Measurements from ENCODE around the gene TUBA4A.

TUBA4A gene

DNA sequence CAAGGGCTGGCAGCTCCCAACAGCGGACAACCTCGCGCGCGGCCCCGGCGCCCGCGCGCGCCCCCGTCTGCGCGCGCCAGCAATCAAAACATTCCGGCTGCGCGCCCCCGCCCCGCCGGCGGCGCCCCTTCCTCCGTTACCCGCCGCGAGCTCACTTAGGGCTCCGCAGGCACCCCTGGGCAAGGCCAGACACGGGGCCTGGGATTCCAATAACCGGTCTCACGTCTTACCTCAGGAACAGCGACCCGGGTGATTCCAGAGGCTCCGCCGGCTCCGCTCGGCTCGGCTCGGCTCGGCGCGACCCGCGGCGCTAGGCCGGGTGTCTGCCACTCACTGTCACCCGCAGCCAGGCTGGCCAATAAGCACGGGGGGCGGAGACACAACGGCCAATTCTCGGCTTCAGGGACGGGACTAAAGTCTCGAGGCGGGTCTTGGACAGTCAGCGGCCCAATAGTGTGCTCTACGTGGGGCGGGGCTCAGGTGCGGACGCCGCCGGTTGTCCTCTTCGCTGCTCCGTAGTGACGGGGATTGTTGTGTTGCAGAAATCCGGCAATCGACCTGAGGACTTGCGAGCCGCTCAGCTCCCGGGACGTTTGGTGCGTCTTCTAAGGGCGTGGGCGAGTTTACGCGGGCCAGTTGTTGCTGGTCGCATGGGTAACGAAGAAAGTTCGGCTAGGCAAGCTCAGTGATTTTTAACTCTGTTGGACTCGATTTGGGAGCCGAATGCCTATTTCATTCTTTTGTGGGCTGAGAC is 24.2 kb downstream of the TUBA4A start, which contains the start of the genes ANKZF1 and ATG9A:
TSS of gene ANKZF1 (plus strand) at position 502 of the 754 bp plus-strand sequence. CDS start 452 bp downstream, outside the sequence.
TSS of gene ATG9A (minus strand) at position 332 of the 754 bp plus-strand sequence. CDS start 1,612 bp downstream, outside the sequence.
- peak; percentile 97 for DNase-seq

- no peak for DNase-seq
These were observed 24.8 kb downstream of the TUBA4A start for GRCh38 chr2:219228911-219229304.

DNA sequence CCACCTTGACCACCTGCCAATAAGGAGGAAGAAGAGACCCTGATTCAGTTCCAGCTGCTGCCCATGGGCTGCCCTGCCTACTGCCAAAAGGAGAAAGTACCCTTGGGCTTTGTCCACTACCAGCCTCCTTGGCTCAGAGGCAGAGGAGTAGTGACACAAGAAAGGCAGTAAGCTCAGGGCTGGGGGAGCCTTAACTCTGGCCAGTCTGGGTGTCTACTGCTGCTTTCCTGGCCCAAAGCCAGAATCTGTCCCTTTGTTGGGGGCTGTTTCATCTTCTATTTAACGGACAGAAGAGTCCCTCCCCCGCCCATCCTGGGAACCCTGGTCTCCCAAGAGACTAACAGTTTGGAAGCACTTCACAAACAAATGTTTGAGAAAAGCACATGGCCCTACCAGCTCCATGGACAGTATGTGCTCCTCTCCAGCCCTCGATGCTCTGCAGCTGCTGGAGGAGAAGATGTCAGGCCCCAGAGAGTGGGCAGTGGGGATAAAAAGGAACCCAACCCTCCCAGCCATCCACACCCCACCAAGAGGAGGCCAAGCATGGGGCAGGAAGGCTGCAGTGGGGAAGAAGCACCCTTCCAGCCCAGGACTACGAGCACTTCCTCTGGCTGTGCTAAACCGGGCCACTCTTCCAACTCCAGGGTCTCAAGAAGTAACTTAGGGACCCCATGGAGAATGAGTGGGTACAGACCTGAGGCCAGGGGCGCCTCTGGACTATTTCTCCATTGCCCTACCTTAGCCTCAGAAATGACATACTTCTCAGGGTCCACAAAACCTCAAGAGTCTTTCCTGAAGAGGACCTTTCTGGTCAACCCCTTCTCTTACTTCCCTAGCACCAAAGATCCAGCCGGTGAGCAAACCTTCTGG is 25.4 kb downstream of the TUBA4A start:
- no peak for DNase-seq

DNA sequence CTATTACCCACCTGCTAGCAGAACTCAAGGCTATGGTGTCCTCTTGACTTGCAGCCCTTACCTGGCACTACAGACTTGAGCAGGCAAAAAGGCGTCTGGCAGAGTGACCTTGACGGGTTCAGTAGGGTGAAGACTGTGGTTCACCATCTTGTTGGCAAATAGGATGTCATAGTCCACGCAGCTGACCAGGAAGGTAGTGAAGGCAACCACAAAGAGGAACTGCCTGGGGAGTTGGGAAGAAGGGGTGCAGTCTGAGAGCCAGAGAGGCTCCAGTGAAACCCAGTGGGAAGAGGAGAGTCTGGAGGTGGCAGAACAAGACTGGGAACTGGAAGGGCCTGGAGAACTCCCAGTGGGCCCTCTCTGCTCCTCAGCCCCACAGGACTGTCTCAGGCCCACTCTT is 28.4 kb downstream of the TUBA4A start:
- no peak for DNase-seq

GRCh38 chr2:219223831-219224610 is 29.7 kb downstream of the TUBA4A start:
- no peak for DNase-seq

- DNase-seq, result no peak
These were observed 31.7 kb downstream of the TUBA4A start for GRCh38 chr2:219221957-219222518.

DNA sequence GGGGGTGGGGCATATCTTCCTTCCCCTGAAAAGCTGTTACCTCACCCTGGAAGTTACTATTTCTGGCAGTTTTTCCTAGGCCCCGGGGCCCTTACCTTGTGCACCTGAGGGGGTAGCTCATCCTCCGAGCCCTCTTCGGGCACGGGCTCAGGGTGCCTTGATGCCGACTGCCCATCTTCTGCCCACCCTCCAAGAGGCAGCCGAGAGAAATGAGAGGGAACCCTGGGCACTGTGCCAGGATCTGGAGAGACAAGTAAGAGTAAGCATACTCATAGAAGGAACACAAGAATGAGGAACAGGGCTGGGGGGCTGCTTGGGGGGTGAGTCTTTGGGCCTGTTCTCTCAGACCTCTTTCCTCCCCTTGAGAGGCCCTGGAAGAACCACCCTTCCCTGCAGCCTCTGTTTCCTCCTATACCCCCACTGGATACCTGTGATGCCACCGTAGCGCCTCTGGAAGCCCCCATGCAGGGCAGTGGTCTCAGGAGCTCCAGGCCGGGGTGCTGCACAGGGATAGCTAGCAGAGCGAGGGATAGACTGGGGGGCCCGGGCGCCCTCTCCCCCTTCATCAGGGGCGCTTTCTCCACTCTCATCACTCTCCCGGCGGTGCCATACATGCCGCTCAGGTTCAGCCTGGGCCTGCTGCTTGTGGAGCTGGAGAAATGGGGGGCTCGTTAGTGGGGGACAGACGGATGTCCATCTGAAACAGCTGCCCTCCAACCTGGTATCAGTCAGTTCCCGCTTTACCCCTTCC is 32.9 kb downstream of the TUBA4A start:
- DNase-seq, result no peak

GRCh38 chr2:219219784-219220532 is 33.8 kb downstream of the TUBA4A start:
- DNase-seq, result no peak

DNA sequence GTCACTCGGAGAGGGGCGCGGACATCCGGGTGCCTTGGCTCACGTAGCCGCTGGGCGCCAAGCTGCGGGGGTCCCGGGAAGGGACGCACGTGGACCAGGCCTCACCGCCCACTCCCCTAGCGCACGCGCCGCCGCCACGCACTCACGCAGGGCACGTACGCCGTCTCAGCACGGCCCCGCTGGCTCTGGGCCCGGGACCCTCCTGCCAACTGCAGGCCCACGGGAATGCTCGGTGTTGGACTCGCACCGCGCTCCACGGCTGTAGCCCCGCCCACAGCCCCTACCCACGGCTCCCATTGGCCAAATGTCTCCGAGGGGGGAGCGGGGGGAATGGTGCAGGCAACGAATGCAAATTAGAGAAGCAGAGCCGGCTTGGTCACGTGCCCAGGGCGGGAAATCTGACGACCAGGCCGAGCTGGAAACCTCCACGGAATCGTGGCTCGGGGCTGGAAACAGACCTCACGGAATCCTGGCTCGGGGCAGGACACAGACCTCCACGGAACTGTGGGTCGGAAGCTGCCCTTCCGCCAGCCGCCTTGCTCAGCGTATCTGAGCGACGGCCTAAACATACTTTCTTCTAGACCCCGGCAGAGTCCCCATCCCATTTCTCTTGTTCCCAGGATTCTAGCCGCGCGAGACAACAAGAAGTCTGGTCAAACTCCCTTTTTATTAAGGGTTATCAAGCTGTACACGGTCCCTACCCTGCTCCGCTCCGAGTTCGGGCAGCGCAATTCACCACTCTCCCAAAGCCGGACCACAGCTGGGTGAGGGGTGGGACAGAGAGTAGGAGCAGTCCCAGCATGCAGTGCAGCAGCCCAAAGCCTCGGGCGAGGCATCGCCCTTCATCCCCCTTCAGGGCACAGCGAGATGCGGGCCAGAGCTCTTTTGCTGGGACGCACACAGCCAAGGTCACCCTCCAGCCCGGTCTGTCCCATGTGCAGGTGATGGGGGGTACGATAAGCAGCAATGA is 34.7 kb downstream of the TUBA4A start, which contains the start of gene ABCB6:
TSS of gene ABCB6 (minus strand) at position 227 of the 970 bp plus-strand sequence. CDS start 285 bp downstream, outside the sequence.
- peak; percentile 95 for DNase-seq

DNA sequence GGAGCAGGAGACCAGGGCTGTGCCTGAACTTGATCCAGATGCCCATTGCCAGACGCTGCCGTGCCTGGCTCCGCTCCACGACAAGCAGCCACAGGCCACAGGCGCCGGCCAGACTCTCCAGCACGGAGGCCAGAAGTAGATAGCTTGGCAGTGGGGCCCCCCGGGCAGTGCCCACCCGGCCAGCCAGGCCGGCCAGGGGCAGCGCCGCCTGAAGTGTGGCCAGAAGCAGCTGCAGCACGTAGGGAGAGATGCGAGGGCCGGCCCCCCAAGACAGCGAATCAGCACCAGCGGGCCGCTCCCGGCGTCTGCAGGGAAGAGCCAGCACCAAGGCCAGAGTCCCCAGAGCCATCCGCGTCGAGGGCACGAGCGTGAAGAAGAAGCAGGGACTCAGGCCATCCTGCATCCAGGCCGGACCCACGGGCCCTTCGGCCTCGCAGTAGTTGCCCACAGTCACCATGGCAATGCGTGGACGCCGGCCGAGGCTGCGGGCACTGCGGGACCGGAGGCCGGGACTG is 35.4 kb downstream of the TUBA4A start:
- peak; percentile 53 for DNase-seq

GRCh38 chr2:219216535-219216915 is 37.2 kb downstream of the TUBA4A start:
- no peak for DNase-seq

- no peak for DNase-seq
These were observed 37.7 kb downstream of the TUBA4A start for GRCh38 chr2:219215871-219216534.

DNA sequence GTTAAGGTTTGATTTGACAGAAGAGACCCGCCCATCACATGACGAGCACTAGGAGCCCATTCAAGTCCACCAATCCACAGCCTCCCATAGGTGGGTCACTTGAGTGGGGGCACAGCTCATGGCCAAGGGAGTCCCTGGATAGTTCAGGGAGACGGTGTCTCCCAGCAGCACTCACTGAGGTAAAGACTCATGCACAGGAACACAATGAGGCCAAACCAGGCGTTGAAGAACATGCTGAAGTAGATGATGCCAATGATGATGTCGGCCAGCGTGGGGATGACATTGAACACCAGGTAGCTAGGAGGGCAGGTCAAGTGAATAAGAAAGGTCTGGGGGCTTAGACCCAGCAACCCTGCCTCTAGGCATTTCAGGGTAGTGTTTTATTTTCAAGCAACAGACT is 38.9 kb downstream of the TUBA4A start:
- DNase-seq, result no peak

GRCh38 chr2:219214141-219214540 is 39.6 kb downstream of the TUBA4A start:
- DNase-seq, result no peak

GRCh38 chr2:219213486-219214071 is 40.1 kb downstream of the TUBA4A start:
- no peak for DNase-seq

DNA sequence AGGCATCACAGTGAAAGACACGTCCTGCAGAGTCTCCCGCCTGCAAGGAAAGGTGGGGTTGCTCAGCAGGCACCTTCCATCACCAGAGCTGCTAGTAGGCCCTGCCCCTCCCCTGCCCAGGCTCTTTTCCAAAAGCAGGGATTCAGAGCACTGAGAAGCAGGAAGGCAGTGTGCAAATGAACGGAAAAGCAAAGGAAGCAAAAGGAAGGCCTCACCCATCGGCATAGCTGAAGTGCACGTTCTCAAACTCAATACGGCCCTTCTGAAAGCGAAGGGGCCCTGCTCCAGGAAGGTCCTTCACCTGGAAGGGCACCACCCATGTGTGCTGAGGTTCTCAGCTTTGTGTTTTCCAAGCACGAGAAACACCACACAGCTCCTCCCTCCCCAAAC is 40.7 kb downstream of the TUBA4A start:
- DNase-seq, result no peak

DNA sequence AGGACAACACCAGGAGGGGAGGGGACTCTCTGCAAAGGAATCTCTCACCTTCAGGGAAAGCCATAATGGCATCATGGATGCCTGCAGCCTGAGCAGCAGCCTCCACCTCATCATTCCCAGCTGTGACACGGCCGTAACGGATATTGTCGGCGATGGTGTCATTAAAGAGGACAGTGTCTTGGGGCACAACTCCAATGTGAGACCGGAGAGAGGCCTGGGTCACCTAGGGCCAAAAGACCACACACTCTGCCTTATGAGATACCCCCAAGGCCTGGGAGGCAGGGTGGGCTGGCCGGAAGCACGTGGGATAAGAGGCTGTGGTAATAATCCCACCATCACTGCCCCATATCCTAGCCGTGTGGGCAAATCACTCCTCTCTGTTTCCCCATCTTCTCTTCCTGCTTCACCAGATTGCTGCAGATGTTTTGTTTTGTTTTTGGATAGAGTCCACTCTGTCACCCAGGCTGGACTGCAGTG is 42.8 kb downstream of the TUBA4A start:
- no peak for DNase-seq

GRCh38 chr2:219210196-219210885 is 43.4 kb downstream of the TUBA4A start:
- no peak for DNase-seq

Measured in NCI-H2171 (cell line).